Urinary bladder (tissue), 4 donors: ENCODE results near the gene SIRT7. TPM values are rescaled to one million over a fixed set of nuclear protein-coding genes. Genes with fewer than 3 reads are reported as not detected.

ENCODE experiments used
- DNase-seq: peaks from one replicate; pipeline ENCODE4 v3.0.0-alpha.2; 2015; ENCODE audit errors: extremely low spot score
- H3K27ac ChIP-seq: one replicate; pipeline ENCODE4 v1.5.1; 2013; ENCODE audit warnings: low read depth, mild to moderate bottlenecking, moderate library complexity
- H3K36me3 ChIP-seq: one replicate; pipeline ENCODE4 v1.6.1; 2013; ENCODE audit warnings: mild to moderate bottlenecking, moderate library complexity; ENCODE audit not compliant: insufficient read depth
- H3K4me1 ChIP-seq: one replicate; pipeline ENCODE4 v1.6.1; 2013; ENCODE audit warnings: mild to moderate bottlenecking, moderate library complexity; ENCODE audit not compliant: insufficient read depth
- H3K4me3 ChIP-seq: one replicate; pipeline ENCODE4 v1.5.1; 2013; ENCODE audit warnings: low read depth, low read length
- WGBS: extraction: QIAGEN DNeasy Blood & Tissue Kit; methylation state at CpG from one replicate; pipeline ENCODE4 v1.1.7; 2013; 5-methylcytosine and 5-hydroxymethylcytosine counted together
- polyA plus RNA-seq: library from polyadenylated mRNA; stranded (reverse); fragments of 200-250 nt; gene quantifications from one replicate; pipeline ENCODE4 v1.2.3, GENCODE V29; 2013
- total RNA-seq: library from RNA; depleted of rRNA; stranded (reverse); fragments of >200 nt; gene quantifications from one replicate; pipeline ENCODE4 v1.2.3, GENCODE V29; 2014
- donor health status: healthy with polysubstance abuse.
- donor health status: healthy.

SIRT7 gene
- total and polyA plus RNA-seq, 2 donors, result 3.9 to 22.7 TPM

- H3K27ac ChIP-seq, result no peak overlapping the region
- no peak overlapping the region for H3K4me3 ChIP-seq
- DNase-seq, result no peak
- WGBS, result 83% methylated on average over 9 of the region's 9 CpGs
- H3K4me1 ChIP-seq, result no peaks in the 10 kb centered on the region
- no peaks in the 10 kb centered on the region for H3K36me3 ChIP-seq
These were observed 26.9 kb upstream of the SIRT7 start for GRCh38 chr17:81944858-81945257.

GRCh38 chr17:81942167-81942553 is 24.2 kb upstream of the SIRT7 start:
- WGBS, result 40% methylated on average over 12 of the region's 12 CpGs
- Histone ChIP-seq H3K27ac (no peak overlapping the region), H3K36me3 (no peaks in the 10 kb centered on the region), H3K4me3 (no peak overlapping the region), H3K4me1 (no peaks in the 10 kb centered on the region)
- DNase-seq, result no peak

- no peaks in the 10 kb centered on the region for H3K36me3 ChIP-seq
- no peak for DNase-seq
- no peaks in the 10 kb centered on the region for H3K4me1 ChIP-seq
- H3K4me3 ChIP-seq, result no peak overlapping the region
- 45% methylated on average over 30 of the region's 30 CpGs for WGBS
- no peak overlapping the region for H3K27ac ChIP-seq
These were observed 23.6 kb upstream of the SIRT7 start for GRCh38 chr17:81941484-81942166.

- H3K4me1 ChIP-seq, result no peaks in the 10 kb centered on the region
- H3K4me3 ChIP-seq, result no peak overlapping the region
- DNase-seq, result no peak
These were observed 22.8 kb upstream of the SIRT7 start for GRCh38 chr17:81940538-81941483.

GRCh38 chr17:81939881-81940385 is 22.0 kb upstream of the SIRT7 start:
- no peak overlapping the region for H3K4me3 ChIP-seq
- no peaks in the 10 kb centered on the region for H3K36me3 ChIP-seq
- WGBS, result 68% methylated on average over 21 of the region's 21 CpGs
- no peak for DNase-seq
- H3K27ac ChIP-seq, result no peak overlapping the region
- no peaks in the 10 kb centered on the region for H3K4me1 ChIP-seq

More at GRCh38 chr17:81940538-81941483, 22.8 kb upstream of the SIRT7 start:
- no peaks in the 10 kb centered on the region for H3K36me3 ChIP-seq
- no peak overlapping the region for H3K27ac ChIP-seq
- 91% methylated on average over 56 of the region's 56 CpGs for WGBS

GRCh38 chr17:81939218-81939617 is 21.2 kb upstream of the SIRT7 start:
- Histone ChIP-seq H3K4me3 (no peak overlapping the region), H3K4me1 (no peaks in the 10 kb centered on the region), H3K36me3 (no peaks in the 10 kb centered on the region), H3K27ac (no peak overlapping the region)
- no peak for DNase-seq
- 68% methylated on average over 15 of the region's 15 CpGs for WGBS

- H3K27ac ChIP-seq, result no peak overlapping the region
- H3K36me3 ChIP-seq, result no peaks in the 10 kb centered on the region
- no peak overlapping the region for H3K4me3 ChIP-seq
- no peaks in the 10 kb centered on the region for H3K4me1 ChIP-seq
- DNase-seq, result no peak
- WGBS, result 88% methylated on average over 6 of the region's 6 CpGs
These were observed 17.7 kb upstream of the SIRT7 start for GRCh38 chr17:81935709-81936084.

GRCh38 chr17:81934850-81935708 is 17.1 kb upstream of the SIRT7 start:
- WGBS, result 91% methylated on average over 38 of the region's 38 CpGs
- DNase-seq, result no peak

GRCh38 chr17:81934098-81934757 is 16.3 kb upstream of the SIRT7 start:
- no peak overlapping the region for H3K4me3 ChIP-seq
- H3K36me3 ChIP-seq, result no peaks in the 10 kb centered on the region
- WGBS, result 87% methylated on average over 23 of the region's 23 CpGs
- no peak for DNase-seq
- no peaks in the 10 kb centered on the region for H3K4me1 ChIP-seq
- H3K27ac ChIP-seq, result no peak overlapping the region

More at GRCh38 chr17:81934850-81935708, 17.1 kb upstream of the SIRT7 start:
- H3K4me1 ChIP-seq, result no peaks in the 10 kb centered on the region
- no peak overlapping the region for H3K4me3 ChIP-seq
- H3K27ac ChIP-seq, result no peak overlapping the region
- no peaks in the 10 kb centered on the region for H3K36me3 ChIP-seq

GRCh38 chr17:81933178-81933699 is 15.3 kb upstream of the SIRT7 start:
- Histone ChIP-seq H3K36me3 (no peaks in the 10 kb centered on the region), H3K4me3 (no peak overlapping the region), H3K27ac (no peak overlapping the region), H3K4me1 (no peaks in the 10 kb centered on the region)
- DNase-seq, result no peak
- WGBS, result 89% methylated on average over 14 of the region's 14 CpGs

- 85% methylated on average over 9 of the region's 9 CpGs for WGBS
- no peak overlapping the region for H3K4me3 ChIP-seq
- no peak overlapping the region for H3K27ac ChIP-seq
- DNase-seq, result no peak
- no peaks in the 10 kb centered on the region for H3K4me1 ChIP-seq
- no peaks in the 10 kb centered on the region for H3K36me3 ChIP-seq
These were observed 14.5 kb upstream of the SIRT7 start for GRCh38 chr17:81932333-81932983.

GRCh38 chr17:81931557-81932332 is 13.8 kb upstream of the SIRT7 start:
- no peak for DNase-seq
- H3K4me1 ChIP-seq, result no peaks in the 10 kb centered on the region
- H3K27ac ChIP-seq, result no peak overlapping the region
- H3K36me3 ChIP-seq, result no peaks in the 10 kb centered on the region
- no peak overlapping the region for H3K4me3 ChIP-seq
- WGBS, result 34% methylated on average over 15 of the region's 15 CpGs
